Amniotic stem cell (primary cell): Measurements from ENCODE around the gene PRKACB.
A peak's percentile ranks its signal among the peaks of the same experiment; 100 is the strongest.
"Not testable (repeated sequence)": the region's sequence is repeated elsewhere in the genome, so short reads cannot be mapped to it uniquely, and the experiment has no call there.

Experiments used
- DNase-seq: peaks from one replicate; lab custom pipeline; 2025; lab: John Stamatoyannopoulos, UW

PRKACB gene

DNA sequence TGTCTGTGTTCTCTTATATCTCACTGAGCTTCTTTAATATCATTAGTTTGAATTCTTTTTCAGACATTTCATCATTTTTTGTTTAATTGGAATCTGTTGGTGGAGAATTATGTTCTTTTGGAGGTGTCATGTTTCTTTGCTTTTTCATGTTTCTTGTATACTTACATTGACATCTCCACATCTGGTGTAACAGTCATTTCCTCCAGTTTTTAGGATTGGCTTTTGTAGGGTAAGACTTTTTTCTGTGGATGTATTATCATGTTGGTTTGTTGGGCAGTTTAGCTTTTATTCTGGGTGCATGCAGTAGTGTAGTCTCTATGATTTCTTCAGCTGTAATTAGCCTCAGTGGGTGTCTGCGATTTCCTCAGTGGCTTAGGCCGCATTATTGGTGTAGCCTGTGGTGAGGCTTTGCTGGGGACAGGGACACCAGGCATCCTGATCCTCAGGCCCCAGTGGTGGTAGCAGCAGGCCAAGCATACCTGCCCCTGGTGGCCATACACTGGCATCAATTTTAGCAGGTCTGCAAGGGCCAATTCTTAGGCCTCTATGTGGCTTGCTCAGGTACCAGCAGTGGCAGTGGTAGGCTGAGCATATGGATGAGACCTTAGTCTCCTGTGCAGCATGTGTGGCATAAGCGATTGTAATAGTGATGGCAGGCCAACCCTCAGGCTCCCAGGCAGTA is 79.8 kb downstream of the PRKACB start:
- no peak for DNase-seq

DNA sequence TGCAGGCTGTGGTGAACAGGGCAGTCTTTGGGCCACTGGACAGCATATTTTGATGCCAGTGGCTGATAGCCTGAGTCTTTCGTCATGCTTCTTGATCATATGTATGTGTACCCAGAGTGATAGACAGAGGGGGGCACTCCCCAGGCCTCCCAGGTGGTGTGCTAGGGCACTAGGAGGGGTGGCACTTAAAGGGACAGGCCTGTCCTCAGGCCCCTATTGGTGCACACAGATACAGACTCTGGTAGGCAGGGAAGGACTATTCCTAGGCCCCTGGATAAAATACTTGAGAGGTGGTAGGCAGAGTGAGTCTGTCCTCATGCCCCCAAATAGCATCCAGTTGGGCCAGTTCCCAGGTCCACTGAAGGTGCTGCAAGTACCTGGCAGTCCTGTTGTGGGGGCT is 80.8 kb downstream of the PRKACB start:
- no peak for DNase-seq

DNA sequence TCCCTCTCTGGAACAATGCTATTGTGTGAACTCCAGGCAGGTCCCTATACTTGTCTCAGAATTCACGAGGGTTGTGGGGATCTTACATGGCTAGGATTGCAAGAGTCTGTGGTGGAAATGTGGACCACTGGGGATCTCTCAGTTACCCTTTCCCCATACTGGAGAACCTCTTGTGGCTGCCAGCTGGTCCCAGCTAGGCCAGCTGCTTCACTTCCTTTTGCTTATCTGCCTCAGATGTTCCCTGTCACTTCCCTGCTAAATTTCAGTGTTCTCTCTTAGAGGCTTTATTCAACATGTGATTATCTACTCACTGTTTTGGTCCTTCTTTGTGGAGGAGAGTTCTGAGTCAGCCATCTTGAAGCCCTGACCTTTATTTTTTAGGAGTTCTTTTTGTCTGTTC is 81.6 kb downstream of the PRKACB start:
- no peak for DNase-seq

DNA sequence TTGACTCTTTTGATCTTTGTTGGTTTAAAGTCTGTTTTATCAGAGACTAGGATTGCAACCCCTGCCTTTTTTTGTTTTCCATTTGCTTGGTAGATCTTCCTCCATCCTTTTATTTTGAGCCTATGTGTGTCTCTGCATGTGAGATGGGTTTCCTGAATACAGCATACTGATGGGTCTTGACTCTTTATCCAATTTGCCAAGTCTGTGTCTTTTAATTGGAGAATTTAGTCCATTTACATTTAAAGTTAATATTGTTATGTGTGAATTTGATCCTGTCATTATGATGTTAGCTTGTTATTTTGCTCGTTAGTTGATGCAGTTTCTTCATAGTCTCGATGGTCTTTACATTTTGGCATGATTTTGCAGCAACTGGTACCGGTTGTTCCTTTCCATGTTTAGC is 88.6 kb downstream of the PRKACB start:
- DNase-seq: not testable (repeated sequence)

DNA sequence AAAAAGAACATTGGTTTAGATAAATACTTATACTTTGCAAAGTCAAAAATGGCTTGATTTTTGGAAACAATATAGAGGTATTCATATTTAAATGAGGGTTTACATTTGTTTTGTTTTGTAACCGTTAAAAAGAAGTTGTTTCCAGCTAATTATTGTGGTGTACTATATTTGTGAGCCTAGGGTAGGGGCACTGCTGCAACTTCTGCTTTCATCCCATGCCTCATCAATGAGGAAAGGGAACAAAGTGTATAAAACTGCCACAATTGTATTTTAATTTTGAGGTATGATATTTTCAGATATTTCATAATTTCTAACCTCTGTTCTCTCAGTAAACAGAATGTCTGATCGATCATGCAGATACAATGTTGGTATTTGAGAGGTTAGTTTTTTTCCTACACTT is 92.2 kb downstream of the PRKACB start:
- DNase-seq: no peak

DNA sequence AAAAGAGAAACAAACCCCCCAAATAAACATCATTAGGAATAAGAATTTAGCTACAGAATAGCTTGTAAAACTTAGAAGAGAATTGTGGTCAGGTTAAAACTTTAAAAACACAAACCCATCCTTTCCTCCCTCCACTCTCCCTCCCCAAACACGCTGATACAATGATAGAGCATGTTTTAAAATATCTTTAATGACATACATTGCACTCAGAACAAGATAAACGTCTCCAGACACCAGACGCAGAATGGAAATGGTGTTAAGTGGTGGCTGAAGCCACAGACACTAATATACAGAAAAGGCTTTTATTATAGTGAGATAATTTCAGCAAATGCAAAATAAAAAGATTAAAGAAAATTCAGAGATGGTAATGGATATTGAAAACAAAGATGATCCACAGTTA is 98.6 kb downstream of the PRKACB start:
- DNase-seq: no peak

DNA sequence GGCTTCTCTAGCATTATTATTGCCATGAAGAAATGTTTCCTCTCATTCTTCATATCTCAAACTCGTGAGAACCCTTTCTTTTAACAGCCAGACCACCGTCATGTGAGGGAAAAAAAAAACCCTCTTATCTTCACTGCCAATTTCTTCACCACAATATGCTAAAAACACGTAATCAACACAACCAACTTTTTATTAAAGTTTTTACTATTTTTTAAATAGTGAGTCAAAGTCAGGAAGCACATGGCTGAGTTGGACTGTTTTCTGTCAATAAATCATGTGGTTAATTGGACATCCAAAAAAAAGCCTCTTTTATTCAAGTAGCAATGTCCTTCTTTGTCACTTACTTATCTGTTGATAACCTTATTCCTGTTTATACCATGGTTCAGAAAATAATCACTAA is 101.5 kb downstream of the PRKACB start:
- no peak for DNase-seq

DNA sequence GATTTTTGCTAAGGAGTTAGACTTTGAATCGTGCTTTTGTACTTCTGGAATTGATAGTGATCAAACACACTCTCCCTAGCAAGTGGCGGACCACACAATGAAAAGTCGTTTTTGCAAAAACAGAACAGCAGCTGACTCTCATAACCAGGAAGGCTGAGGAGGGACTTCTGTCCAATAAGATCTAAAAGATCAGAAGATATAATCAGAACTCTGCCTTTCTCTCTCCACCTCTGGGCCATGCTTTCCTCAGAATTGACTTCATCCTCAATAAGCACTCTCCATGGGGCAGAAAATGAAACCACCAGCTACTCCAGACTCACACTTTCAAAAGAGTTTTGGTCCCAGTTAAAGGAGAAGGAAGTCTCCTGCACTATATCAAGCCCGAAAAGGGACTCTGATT is 102.1 kb downstream of the PRKACB start:
- no peak for DNase-seq

DNA sequence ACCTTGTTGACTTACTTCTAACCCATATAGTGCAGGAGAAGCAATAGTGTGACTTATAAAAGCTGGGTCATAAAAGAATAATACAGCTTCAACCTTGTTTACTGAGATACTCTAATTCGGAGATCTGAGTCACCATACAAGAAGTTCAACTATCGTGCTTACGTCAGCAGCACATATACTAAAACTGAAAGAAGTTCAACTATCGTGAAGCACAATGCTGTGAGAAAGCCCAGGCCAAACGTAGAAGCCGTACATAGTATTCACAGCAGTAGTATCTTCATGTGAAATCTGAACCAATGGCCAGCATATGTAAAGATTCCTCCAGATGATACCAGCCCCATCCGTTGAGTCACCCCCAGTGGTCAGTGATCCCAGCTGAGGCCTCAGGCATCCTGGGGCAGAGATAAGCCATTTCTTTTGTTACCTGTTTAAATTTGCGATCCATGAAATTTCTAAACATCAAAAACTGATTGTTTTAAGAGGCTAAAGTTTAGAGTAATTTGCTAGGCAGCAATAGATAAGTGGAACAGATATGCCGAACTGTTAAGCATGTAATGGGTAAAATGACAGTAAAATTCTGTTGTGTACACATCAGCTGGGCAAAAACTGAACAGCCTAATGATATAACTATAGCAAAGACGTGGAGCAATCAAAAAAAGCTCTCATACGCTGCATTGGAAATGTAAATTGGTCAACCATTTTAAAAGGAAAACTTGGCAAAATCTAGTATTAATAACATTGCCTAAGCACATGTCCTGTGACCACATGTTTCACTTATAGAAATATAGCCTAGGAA is 103.6 kb downstream of the PRKACB start:
- peak; percentile 38 for DNase-seq

DNA sequence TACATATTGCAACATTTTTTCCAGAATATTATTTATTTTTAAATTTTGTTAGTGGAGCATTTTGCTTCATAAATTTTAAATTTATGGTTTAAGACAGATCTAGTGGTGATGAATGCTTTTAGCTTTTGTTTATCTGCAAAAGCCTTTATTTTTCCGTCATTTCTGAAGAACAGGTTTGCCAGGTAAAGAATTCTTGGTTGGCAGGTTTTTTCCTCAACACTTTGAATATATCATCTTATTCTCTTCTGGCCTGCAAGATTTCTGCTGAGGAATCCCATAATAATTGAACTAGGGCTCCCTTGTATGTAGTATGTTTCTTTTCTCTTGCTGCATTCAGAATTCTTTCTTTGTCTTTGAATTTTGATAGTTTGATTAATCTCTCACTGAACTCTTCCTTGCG is 106.6 kb downstream of the PRKACB start:
- no peak for DNase-seq

DNA sequence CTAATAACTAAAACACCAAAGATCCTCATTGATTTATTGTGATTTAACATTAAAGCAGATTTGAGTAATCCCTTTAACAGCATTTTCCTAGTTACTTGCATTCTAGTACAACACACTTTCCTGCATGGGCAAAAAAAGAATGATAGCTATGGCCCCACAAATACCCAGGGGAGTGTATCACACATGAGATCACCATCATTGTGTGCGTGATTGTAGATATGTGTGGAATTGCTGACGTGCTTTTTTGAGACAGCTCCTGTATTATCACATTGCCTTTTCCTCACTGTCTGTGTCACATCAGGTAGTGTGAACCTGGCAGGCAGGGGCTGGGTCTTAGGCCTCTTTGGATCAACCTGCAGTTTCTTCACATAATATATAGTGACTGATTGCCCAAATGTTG is 109.0 kb downstream of the PRKACB start:
- DNase-seq: no peak

DNA sequence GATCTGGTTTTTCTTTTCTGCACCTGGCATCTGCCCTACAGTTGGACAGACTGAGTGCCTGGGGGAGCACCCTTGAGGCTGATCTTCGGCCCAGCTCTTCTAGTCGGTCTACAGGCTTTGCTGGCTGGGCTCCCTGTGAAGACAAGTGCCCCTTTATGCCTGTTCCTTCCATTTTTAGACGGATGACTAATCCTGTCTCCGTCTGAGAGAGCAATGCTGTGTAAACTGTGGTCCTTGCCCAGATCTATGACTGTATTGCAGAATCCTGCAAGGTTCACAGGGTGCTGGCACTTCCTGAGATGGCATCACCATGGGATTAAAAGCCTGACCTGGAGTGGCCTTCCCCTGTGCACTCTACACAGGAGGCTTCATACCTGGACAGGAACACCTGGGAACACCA is 109.8 kb downstream of the PRKACB start:
- DNase-seq: peak; percentile 42

DNA sequence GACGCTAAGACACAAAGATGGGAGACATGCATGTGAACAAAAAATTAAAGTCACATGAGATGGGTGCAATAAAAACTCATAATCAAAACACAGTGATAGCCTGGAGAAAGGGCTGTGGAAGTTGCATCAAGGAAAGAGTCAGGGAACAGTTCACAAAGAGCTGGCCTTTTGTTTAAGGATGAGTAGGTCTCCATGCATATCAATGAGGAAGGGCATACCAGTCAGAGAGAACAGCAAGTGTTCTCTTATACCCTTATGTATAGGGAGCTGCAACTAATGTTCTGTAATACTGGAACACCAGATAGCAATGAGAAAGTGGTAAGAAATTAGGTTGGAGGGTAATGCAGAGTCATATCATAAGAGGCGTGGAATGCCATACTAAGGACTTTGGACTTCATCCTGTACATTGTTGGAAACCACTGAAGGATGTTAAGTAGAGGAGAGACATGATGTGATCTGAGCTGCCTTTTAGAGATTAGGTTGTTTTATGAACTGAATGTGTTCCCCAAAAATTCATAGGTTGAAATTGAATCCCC is 110.7 kb downstream of the PRKACB start:
- DNase-seq: no peak

DNA sequence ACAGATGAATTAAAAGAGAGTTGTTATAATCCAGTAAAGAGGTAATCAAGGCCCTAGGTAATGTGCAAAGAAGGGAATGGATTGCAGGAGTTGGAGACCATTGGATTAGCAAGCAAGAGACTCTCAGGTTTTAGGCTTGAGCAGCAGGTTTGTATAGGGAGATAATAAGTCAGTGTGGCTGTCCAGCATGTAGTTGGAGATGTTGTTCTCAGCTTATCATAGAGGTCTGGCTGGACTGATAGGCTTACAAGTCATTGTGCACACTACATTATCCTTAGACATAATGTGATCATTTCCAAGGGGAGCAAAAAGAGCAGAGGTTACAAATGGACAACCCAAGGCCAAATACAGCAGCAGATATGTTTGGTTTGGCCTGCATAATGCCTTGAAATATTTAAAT is 111.5 kb downstream of the PRKACB start:
- DNase-seq: no peak

DNA sequence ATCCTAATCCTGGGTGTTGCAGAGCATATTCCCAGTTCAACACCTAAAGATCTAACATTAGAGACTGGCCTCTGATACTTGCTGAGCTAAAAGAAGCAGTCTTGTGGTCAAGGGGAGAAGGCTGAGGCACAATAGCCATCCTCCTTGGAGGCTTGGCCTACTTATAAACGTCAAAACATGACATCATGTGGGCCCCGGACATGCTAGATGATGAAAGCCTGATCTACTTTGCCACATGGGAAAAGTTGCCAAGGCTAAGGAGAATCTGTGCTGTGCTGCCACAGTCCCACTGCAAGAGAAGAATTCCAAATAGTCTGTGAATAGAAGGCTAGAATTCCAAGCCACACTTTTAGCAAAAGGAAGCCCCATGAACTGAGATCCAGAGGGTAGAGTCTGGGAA is 113.5 kb downstream of the PRKACB start:
- DNase-seq: no peak

DNA sequence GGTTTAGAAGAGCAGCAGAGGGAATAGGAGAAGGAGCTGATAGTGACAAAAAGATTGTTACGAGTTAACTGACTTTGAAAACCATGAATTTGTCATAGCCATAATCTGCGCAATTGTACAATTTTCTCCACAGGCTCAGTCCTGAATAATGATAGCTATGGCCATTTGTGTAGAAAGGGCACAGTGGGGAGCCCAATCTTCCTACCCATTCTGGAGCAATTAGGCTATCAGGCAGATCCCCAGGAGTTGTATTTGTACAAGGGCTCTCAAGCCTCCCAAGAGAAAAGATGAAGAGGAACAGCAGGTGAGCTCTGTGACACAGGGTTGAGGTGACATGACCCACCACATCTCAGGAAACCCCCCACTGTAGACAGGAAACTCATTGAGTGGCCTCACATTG is 115.3 kb downstream of the PRKACB start:
- no peak for DNase-seq

DNA sequence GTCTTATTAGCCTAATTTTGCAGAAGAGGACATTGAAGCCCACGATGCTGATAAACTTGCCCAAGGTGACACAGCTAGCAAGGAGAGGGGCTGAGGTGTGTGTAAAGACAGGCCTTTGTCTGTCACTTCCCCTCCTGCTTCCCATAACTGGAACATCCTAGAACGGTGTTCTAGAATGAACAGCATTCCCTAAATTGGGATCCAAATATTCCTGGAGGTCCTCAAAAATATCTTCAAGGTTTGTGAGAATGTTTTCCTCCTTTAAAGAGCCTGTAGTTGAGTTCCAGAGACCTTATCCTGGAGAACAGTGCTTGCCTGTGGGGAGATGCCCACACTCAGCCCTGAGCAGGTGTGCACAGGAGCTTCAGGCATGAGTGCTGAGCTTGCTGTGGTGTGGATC is 115.9 kb downstream of the PRKACB start:
- no peak for DNase-seq

DNA sequence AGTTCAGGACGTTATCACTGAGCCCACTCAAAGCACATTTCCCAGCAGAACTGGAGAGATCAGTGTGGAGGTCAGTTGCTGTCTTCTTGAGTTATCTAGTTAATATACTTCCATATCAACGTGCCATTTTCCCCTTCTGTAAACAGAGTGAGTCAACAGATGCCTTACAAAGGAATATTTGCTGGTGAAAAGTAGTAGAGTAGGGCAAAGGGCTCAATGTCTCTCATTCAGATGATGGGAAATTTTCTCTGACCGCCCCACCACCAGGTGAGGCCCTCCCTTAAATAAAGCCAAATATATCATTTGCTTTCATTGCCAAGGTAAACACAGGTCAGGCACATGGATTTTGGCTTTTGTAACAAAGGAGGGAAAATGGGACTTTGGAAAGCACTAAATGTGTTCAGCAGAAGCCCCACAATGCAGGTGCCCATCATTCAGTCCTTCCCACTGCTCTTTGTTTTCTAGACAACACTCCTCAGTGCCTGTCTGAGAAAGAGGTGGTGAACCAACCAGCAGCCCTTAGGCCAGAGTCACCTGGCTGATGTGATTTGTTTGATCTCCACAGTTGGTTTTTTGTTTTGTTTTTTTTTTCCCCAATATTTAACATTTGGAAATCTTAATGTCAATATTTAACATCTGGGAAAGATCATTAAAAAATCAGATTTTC is 116.9 kb downstream of the PRKACB start:
- DNase-seq: no peak

DNA sequence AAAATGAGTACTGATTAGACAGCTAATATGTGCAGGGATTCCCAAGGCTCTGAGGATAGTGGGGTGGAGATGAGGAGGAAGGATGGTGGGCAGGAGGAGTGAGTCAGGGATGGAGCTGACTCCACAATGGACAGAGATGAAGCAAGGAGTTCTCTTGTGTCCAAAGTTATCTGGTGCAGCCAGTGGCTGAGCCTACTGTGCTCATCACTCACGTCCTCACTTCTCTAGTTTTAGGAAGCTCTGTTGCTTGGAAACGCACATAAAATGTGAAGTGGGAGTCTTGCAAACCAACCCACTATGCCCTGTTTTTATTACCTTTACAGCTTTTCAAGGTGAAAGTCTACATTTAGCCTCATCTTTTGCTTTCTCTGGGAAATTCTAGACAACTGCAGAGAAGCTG is 120.9 kb downstream of the PRKACB start:
- no peak for DNase-seq

DNA sequence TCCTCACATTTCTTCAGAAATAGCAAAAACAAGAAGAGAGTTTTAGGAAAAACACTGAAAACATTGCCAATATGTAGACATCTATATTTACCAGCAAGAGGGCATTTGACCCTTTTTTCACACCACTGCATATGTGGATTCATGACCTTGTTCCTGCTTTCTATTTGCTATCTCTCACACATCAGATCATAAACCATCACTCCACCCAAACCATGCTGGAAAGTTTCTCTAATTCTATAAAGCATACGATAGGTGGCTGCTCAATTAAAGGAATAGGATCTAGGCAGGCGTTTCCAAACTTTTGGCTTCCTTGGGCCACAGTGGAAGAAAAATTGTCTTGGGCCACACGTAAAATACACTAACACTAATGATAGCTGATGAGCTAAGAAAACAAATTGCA is 121.8 kb downstream of the PRKACB start:
- no peak for DNase-seq

DNA sequence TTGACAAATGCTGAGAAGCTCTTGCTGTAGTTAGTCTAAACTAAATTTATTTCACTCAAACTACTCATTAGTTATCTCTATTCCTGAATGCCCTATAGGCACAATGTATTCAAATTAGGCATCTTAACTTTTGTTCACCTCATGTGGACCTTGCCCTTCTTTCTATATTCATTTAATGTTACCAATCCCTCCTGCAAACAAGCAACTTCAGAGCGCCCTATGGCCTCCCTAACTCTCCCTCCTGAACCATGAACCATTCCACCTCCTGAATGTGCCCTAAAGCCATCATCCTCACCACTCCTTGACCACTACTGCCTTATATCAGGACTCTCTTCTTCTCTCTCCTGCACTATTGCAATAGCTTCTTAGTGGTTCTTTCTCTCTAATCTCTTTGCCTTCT is 122.7 kb downstream of the PRKACB start:
- no peak for DNase-seq

DNA sequence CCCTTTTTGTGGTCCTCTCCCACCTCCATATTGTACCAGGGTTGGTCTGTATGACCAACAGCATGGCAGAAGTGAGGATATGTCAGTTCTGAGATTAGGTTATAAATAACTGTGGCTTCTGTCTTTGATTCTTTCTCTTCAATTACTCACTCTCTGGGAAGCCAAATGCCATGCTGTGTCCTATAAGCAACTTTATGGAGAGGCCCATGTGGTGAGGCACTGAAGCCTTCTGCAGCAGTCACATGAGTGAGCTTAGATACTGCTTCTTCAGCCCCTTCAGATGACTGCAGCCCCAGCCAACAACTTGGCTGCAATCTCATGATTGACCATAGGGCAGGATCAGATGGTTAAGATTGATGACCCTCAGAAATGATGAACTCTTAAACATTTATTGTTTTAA is 123.4 kb downstream of the PRKACB start:
- no peak for DNase-seq

DNA sequence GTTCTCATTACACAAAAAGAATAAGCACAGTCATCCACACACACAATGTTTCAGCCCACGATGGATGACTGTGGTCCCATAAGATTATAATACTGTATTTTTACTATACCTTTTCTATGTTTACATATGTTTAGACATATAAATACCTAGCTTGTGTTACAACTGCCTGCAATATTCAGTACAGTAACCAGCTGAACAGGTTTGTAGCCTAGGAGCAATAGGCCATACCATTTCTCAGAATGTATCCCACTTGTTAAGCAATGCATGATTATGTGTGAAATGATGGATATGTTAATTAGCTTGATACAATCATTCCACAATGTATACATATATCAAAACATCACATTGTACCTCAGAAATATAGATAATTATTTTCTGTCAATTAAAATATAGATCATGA is 124.3 kb downstream of the PRKACB start:
- no peak for DNase-seq
